ENCODE results near the gene GPR68.
"Not testable (repeated sequence)": the region's sequence is repeated elsewhere in the genome, so short reads cannot be mapped to it uniquely, and the experiment has no call there.

GPR68 gene

DNA sequence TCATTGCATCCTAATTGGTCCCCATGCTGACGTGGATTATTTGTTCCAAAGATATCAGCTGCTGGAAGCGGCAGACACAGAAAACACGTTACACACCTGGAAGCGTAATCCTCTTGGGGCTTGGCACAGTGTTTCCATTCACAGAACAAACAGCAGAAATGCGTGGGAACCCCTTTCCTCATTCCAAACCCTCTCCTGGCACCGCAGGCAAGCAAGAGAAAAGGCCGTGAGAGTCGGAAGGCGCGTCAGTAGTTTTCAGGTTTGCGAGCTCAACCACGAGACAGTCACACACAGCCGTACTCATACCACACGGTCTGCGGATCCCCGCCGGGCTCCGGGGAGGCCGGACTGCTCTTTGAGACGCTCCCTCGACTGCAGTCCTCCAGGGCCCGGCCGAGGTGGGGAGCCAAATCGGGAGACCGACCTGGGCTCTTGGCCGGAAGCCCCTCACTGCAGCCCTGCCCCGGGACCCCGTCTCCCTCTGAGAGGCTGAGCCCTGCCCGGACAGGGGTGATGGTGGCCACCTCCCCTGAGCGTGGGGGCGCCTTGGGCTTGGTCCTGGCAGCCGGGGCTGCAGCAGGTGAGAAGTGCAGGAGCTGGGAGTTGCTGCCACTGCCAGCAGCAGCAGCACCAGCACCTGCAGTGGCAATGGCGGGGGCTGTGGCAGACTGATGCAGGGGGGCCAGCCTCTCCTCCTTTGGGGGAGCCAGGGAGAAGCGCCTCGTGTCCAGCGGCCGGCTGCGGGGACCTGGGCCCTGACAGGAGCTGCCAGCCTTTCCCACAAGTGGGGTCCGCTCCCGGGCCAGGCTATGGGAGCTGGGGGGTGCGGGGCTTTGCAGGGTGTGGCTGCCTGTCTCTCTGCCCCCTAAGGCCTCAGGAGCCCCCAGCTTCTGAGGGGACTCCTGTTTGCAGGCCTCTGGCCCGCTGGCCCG, 28.1 kb upstream of the GPR68 start:
- DNase-seq: no peak

DNA sequence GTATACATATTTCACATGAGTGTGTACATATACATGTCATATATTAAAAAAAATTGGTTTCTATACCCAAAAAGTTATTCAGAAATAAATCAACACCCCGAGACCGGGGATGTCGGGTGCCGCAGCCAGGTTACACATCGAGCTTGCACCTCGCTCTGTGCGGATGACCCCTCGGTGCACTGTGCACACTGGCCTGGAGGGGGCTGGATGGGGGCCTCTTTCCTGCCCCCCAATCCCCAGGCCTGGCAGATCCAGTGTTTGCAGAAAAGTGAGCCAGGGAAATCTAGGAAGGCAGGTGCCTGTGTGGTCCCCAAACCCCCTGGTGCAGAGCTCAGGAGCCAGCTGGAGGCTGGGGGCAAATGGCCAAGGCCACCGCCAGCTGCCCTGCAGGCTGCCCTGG, 27.1 kb upstream of the GPR68 start:
- DNase-seq: no peak

DNA sequence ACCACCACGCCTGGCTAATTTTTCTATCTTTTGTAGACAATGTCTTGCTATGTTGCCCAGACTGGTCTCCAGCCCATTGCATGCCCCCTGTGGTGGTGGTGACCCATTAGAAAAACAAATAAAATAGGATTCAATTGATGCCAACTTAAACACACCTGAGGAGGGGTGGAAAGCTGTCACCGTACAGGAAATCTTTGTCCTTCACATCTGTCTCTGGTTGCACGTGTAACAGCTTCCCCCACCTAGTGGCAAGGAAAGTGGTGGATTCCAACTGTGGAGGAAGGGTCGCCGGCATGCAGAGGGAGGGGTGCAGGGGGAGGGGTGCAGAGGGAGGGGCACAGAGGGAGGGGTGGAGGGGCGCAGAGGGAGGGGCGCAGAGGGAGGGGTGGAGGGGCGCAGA, 26.1 kb upstream of the GPR68 start:
- DNase-seq: no peak

DNA sequence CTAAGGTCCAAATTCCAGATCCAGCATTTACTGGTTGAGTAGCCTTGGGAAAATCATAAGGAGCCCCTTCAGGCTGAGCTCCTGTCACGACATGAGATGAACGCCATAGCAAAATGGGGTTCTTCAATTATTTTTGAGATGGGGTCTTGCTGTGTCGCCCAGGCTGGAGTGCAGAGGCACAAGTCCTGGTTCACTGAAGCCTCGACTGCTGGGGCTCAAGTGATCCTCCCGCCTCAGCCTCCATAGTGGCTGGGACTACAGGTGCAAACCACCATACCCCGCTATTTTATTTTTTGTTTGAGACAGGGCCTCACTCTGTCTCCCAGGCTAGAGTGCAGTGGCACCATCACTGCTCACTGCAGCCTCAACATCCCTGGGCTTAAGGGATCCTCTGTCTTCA, 25.7 kb upstream of the GPR68 start:
- no peak for DNase-seq

DNA sequence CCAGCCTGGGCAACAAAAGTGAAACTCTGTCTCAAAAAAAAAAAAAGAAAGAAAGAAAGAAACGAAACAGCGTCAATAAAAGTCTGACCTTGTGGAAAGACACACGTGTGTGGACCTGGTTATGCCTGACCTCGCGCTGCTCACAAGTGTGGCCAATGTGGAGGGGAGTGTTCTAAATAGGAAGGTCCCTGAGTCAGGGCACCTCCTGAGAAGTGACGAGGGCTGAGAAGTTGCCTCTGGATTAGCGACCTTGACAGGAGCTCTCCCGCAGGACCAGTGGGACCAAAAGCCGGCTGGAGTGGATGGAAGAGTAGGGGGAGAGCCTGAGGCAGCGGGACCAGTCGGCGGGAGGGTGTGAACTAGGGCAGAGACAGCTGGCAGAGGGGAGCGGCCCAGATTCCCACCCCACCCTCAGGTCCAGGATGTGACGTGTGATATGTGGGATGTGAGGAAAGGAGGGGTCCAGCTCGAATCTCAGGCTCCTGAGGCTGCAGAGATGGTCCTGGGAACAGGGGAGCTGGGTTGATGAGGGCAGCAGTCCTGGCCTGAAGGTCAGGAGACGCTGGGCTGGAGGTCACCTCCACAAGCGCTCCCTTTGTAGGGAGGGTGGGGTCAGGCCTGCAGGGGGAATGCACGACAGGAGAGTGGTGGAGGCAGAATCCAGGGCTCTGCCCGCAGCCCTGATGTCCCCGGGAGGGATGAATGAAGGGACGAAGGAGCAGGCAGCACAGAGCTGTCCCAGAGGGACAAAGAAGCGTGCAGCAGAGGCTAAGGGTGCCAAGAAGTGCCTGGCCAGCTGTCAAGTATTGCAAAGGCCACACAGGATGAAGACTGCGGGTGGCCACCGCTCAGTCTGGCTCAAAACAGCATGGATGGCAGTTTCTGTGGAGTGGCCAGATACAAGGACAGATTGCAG, 24.8 kb upstream of the GPR68 start:
- DNase-seq: no peak

DNA sequence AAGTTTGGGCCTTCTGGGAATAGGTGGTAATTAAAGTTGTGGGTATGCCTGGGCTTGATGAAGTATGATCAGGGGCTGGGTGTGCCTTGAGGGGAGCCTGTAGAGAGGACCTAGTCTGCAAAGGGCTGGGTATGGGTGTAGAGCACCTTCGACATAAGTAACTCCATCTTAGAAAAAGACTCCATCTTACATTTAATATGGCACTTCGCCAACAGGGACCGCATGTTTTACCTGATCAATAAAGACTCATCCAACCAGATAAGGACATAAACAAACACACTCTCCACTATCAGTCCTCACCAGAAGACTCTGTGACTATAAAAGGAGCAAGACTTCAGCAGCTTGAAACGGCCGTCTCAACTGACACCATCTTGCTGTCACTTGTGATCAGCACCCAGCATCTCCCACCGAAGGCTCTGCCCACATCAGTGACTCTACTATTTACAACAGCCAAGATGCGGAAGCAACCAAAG, 23.5 kb upstream of the GPR68 start:
- no peak for DNase-seq

DNA sequence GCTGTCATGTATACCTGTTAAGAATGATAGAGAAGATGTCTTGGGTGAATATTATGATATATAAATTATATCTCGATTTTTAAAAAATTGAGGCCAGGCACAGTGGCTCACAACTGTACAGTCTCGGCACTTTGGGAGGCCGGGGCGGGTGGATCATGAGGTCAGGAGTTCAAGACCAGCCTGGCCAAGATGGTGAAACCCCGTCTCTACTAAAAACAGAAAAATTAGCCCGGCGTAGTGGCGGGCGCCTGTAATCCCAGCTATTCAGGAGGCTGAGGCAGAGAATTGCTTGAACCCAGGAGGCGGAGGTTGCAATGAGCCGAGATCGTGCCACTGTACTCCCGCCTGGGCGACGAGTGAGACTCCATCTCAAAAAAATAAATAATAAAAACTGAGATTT, 21.8 kb upstream of the GPR68 start:
- DNase-seq: not testable (repeated sequence)

DNA sequence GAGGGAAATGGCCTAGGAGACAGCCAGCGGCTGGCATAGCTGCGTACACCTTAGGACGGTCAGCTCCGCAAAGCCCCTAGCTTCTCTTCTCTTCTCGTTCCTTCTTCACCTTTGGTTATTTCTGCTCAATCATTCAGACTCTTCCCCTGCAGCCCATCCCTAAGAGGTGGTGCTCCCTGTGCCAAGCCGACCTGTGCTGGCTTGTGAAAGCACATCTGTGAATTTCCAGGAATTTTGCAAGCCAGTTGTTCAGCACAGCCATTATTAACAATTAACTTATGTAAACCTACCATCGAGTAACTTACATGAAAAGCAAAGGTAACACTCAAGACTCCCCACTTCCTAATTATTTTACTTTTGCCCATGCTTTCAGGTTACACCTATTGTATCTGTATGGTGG, 20.9 kb upstream of the GPR68 start:
- DNase-seq: no peak

DNA sequence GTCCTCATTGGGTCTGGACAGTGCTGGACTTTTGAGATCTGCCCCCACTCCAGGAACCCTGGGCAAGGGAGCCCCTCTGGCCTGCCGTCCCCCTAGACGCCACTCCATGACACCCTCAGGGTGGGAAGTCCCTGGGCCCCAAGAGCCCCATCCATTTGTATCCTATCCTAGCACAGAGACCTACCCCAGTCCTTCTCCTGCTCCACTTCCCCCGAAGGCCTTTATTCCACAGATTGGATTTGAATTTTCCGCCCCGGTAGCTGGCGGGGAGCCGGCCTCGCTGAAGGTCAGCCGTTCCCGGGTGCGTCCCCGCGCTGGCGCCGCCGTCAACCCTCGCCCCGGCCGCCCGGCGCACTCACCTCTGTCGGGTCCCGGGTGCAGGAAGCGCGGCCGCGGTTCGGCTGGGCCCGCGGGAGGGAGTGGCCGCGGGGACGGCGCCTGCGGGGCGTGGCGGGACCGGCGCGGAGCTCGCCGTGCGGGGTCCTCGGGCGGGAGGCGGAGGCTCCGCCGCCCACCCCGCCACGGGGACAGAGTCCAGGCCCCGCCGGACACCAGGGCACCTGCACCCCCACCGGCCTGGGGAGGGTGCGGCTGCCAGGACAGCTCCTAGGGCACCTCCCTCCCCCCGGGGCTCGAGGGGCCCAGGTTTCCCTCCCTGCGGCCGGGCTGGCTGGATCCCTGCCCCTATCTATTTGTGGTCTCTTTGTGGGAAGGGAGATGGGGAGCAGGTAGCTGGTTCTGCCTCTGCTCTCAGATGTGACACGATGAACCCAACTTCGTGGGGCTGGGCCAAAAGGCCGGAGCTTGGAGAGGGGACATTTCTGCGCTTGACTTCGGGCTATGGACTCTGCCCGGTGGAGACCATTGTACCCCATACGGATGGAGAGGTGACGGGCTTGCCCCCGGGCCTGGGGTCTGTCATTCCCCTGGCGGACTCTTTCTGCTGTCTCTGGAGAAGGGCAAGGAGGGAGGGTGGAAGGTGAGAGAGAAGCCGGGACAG, 19.9 kb upstream of the GPR68 start:
- DNase-seq: no peak

DNA sequence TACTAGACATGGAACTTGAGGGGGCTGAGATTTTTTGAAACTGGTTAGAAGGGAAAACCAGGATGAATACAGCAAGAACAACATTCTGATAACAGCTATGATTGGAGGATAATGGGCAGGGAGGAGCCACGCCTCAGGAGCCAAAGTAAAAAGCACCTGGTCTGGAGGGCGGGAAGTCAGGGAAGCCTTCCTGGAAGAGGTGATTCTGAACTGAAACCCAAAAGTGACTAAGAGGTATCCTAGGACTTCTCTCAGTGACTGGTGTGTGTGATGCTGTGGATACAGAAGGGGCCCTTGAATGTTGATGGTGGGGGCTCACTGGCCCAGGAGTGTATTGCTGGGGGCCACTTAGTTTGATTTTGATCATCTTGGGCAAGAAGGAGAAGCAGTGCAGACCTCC, 18.8 kb upstream of the GPR68 start:
- DNase-seq: no peak

DNA sequence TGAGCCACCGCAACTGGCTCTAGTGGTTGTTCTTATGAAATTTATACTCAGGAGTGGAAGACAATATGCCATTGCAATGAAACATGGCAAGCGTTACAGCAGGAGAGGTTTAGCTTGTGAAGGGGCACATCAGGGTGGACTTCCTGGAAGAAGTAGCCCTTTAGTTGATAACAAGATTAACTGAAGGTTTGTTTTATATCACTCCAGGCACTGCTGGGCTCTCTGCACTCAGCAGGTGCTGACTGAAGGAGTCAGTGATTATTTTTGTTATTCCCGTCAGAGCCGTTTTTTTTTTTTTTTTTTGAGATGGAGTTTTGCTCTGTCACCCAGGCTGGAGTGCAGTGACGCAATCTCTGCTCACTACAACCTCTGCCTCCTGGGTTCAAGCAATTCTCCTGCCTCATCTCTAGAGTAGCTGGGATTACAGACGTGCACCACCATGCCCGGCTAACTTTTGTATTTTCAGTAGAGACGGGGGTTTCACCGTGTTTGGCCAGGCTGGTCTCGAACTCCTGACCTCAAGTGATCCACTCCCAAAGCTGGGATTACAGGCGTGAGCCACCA, 17.6 kb upstream of the GPR68 start:
- DNase-seq: no peak

DNA sequence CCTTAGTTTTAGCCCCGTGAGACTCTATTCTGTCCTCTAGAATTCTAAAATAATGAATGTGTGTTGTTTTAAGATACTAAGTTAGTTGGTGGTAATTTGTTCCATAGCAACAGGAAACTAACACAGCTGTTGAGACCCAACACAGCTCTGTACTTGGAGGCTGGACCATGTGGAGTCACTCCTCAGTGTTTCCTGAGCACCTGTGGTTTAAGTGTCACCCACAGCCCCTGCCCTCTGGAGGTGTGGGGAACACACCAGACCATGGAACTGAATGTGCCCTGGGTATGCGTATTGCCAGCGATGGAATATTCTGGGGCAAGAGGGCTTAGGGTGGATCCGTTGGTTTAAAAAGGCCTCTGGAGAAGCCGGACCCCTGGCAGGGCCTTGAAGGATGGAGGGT, 16.6 kb upstream of the GPR68 start:
- peak; percentile 32 for DNase-seq

DNA sequence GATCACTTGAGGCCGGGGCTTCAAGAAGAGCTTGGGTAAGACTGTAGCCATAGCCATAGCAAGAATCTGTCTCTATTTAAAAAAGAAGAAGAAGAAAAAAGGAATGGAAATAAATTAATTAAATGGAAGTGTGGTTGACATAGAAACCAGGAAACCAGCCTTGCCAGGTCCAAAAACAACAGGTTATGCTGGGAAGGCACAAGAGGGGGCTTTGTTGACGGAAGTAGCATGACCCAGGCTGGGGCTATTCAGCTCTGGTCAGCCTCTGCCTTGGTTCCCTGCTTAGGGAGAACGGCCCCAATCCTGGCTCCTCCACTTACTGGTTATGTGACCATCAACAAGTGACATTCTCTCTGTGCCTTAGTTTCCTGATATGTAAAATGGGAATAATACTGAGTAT, 14.4 kb upstream of the GPR68 start:
- no peak for DNase-seq

DNA sequence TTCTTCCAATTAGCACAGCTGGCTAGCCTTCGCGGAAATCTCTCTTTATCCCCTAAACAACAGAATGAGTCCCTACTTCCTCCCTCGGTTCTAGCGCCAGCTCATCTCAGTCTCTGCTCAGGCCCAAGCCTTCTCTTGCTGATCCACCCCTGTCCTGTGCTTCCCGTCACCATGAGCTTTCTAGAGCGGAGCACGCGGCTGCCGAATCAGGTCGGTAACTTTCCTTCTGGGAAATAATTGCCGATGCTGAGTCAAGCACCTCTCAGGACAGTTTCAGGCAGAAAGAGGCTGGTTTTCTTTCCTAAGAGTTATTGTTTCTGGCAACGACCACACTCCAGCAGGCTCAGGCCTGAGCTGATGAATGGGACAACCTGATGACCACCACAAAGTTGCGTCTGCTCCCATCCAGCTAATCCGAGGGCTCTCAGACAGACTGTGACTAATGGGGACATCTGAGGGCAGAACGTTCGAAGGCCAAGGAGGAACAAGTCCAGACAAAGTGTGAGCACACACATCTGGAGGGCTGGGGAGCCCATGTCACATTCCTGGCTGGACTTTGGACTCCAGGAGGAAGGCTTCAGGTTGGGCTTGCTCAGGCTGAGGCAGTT, 13.6 kb upstream of the GPR68 start:
- no peak for DNase-seq

DNA sequence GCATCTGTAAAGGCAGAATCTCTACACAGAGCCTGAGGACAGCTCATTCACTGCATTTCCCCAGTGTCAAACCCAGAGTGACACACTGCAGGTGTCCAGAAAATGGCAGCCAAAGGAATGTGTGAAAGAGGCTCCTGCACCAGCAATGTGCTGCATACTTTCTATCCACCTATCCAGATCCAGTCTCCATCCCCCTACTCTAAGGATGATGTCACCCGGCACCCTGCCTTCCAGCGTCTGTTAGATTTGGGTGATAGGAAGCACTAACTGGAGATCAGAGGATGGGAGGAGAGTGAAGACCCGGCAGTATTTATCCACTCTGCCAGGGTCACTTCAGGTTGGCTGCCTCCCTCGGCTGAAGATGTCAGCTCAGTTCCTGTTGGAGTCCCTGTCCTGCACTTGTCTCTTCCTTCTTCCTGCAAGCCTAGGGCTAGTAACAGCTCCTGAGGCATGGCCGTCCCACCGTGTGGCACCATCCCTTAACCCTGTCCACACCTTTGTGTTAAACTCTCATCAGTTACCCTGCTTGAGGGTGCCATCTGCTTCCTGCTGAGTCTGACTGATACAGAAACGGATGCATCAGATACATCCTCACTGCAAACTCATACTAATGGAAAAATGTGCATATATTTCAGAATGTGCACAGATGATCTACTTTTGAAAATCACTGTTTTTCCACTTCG, 13.0 kb upstream of the GPR68 start:
- no peak for DNase-seq

DNA sequence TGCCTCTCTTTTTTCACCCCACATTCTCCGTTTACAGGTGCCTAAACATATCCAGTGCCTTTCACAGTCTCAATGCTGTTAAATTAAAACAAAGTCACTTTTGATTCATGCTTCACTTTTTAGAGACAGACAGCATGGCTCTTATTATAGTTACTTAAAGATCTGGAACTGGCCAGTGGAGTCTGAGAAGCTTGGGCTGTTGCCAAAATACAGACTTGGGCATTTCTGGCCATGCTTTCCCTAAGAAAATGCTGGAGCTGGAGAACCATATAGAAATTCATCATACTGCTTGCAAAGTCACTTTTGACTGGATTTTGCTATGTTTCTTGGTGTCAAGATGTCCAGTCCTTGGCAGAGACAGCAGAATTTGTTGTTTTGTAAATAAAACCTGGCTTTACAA, 12.2 kb upstream of the GPR68 start:
- no peak for DNase-seq

DNA sequence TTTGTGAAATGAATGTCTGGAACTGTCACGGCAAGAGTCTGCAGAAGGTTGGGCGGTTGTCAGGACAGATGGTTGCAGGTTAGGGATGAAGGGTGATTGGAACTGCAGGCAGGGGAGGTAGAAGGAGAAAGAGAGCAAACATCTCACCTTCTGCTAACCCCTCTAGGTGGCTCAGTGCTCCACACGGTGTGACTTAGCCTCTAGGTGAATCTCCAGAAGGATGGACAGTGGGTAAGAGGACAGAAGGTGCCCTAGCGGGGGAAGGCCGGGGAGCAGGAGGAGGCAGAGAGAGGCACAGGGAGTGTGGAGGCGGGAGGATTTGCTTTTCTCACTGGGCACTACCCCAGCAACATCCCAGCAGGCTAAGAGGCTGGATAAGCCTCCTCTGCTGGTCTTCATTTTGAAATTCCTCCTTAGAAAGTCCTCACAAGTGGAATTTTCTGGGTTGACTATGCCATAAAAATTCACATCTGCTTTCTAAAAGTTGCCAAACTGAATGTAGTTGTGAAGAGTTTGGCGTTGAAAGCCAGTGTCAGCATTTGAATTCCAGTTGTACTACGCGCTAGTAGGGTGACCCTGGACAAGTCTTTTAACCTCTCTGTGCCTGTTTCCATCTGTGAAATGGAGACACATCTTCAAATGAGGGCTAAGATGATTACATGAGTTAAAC, 10.7 kb upstream of the GPR68 start:
- DNase-seq: no peak

DNA sequence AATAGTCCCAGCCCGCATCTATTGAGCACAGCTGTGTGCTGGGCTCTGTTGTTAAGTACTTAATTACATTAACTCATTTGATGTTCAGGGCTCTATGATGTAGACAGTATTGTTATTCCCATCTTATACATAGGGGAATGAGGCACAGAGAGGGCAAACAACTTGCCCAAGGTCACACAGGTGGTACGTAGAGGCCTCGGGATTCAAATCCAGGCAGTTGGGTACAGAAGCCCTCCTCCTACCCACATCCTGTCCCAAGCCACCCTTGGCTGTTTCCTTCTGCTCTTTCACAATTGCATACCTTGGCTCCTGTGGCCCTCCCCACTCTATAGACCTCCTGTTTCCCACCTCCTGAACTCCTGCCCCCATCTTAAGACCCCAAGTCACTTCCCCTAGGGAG, 10.0 kb upstream of the GPR68 start:
- DNase-seq: no peak

DNA sequence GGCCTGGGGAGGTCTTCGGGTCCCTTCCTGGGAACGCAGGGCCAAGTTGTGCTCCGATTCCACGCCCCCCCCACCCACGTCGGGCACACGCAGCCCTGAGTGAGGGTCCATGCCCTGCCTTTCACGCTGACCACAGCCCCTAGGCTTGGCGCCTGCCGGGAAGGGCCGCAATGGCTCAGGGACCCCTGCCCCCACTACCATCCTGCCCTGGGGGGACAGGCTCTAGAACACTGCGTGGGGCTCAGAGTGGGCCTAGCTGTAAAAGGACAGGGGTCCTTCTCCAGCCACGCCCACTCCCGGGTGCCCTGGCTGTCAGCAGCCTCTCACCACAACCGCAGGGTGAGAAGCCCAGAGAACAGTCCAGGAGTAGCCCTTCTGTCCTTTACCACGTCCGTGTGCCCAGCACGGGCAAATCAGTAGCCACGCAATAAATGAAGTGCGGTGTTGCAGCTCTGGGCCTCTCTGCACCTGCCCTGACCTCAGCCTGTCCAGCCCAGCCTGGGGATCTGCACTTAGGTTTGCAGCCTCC, 9.4 kb upstream of the GPR68 start:
- no peak for DNase-seq

Measured in activated CD4-positive, alpha-beta T cell treated with anti-CD3 and anti-CD28 coated beads, Interleukin-2, amount 50 U/mL, for 1 hour (primary cell).